IMR-90 (cell line): ENCODE results near the gene PIEZO1. TPM values are rescaled to one million over a fixed set of nuclear protein-coding genes. Genes with fewer than 3 reads are reported as not detected.

Source experiments
- ATAC-seq: fragments of 200-7000 bp; cut with Tn5 transposase; 2 replicates; pipeline ENCODE4 v1.9.1; 2020; ENCODE audit warnings: low read depth, mild to moderate bottlenecking, moderate library complexity
- BruUV-seq: library from RNA; stranded (reverse); fragments of 400-500 nt; replicated peaks from 2 replicates; lab custom pipeline; 2021; lab: Mats Ljungman, UMichigan
- CTCF ChIA-PET: fragments of 300-600 bp; formaldehyde crosslinking; extraction: SDS; loops from one replicate; lab custom pipeline; 2021; ENCODE audit warnings: antibody characterized with exemption; lab: Yijun Ruan, JAX
- POLR2A ChIA-PET: fragments of 300-600 bp; sonication (Branson Sonifier 250); formaldehyde crosslinking; loops from one replicate; lab custom pipeline; 2022; ENCODE audit warnings: antibody characterized with exemption; ENCODE audit not compliant: unreplicated experiment; lab: Charles Lee
- DNase-seq: peaks from one replicate; pipeline ENCODE4 v3.0.0; 2013
- H2AFZ ChIP-seq: replicated peaks from 2 replicates; pipeline ENCODE3; 2013; ENCODE audit warnings: low read length, mild to moderate bottlenecking; ENCODE audit not compliant: poor library complexity
- H2AK5ac ChIP-seq: 2 replicates; pipeline ENCODE4 v1.6.1; 2013; ENCODE audit warnings: low read depth, low read length, inconsistent platforms
- H2AK9ac ChIP-seq: replicated peaks from 2 replicates; pipeline ENCODE3; 2013; ENCODE audit warnings: mild to moderate bottlenecking, low read depth, low read length, moderate library complexity; ENCODE audit not compliant: poor library complexity
- H2BK120ac ChIP-seq: 2 replicates; pipeline ENCODE4 v1.6.1; 2013; ENCODE audit warnings: low read depth, low read length, inconsistent platforms
- H2BK15ac ChIP-seq: 3 replicates; pipeline ENCODE4 v1.6.1; 2013; ENCODE audit warnings: low read depth, low read length, inconsistent platforms
- H2BK20ac ChIP-seq: 2 replicates; pipeline ENCODE4 v1.6.1; 2013; ENCODE audit warnings: low read depth, mild to moderate bottlenecking, inconsistent platforms, low read length, moderate library complexity
- H2BK5ac ChIP-seq: 2 replicates; pipeline ENCODE4 v1.6.1; 2013; ENCODE audit warnings: mild to moderate bottlenecking, low read depth, low read length, inconsistent platforms; ENCODE audit not compliant: poor library complexity, severe bottlenecking
- H3K14ac ChIP-seq: replicated peaks from 2 replicates; pipeline ENCODE4 v1.6.1; 2013; ENCODE audit warnings: low read depth, low read length, inconsistent platforms
- H3K18ac ChIP-seq: 2 replicates; pipeline ENCODE4 v1.6.1; 2013; ENCODE audit warnings: low read depth, low read length, control low read depth
- H3K23ac ChIP-seq: 2 replicates; pipeline ENCODE4 v1.6.1; 2013; ENCODE audit warnings: low read depth, low read length, inconsistent platforms
- H3K27ac ChIP-seq: 2 replicates; pipeline ENCODE4 v1.5.1; 2013; ENCODE audit warnings: mild to moderate bottlenecking, control low read depth, low read length; ENCODE audit not compliant: insufficient read depth
- H3K27me3 ChIP-seq: 2 replicates; pipeline ENCODE4 v1.6.1; 2013; ENCODE audit warnings: low read length; ENCODE audit not compliant: control insufficient read depth, insufficient read depth
- H3K36me3 ChIP-seq: 2 replicates; pipeline ENCODE4 v1.6.1; 2013; ENCODE audit warnings: low read length, mixed read lengths; ENCODE audit not compliant: control insufficient read depth, insufficient read depth
- H3K4ac ChIP-seq: 2 replicates; pipeline ENCODE4 v1.6.1; 2013; ENCODE audit warnings: low read depth, low read length, inconsistent platforms
- H3K4me1 ChIP-seq: 2 replicates; pipeline ENCODE4 v1.6.1; 2013; ENCODE audit warnings: low read length, mixed read lengths; ENCODE audit not compliant: control insufficient read depth, insufficient read depth
- H3K4me2 ChIP-seq: 2 replicates; pipeline ENCODE4 v1.6.1; 2013; ENCODE audit warnings: low read depth, mild to moderate bottlenecking, control low read depth, low read length, moderate library complexity
- H3K4me3 ChIP-seq: 2 replicates; pipeline ENCODE4 v1.5.1; 2013; ENCODE audit warnings: low read depth, mild to moderate bottlenecking, control low read depth, low read length, moderate library complexity; ENCODE audit not compliant: insufficient read depth
- H3K56ac ChIP-seq: 2 replicates; pipeline ENCODE4 v1.6.1; 2013; ENCODE audit warnings: low read length, inconsistent platforms; ENCODE audit not compliant: insufficient read depth; ENCODE audit errors: extremely low read depth
- H3K79me1 ChIP-seq, 2 experiments: 2 replicates each; pipeline ENCODE4 v1.6.1; 2013; ENCODE audit warnings: low read length in 2 of 2, inconsistent platforms in 1 of 2, low read depth in 1 of 2
- H3K9ac ChIP-seq: 2 replicates; pipeline ENCODE4 v1.6.1; 2013; ENCODE audit warnings: low read depth, low read length, control low read depth
- H3K9me1 ChIP-seq: 2 replicates; pipeline ENCODE4 v1.6.1; 2013; ENCODE audit warnings: low read length, inconsistent platforms; ENCODE audit not compliant: insufficient read depth
- H3K9me3 ChIP-seq: 2 replicates; pipeline ENCODE4 v1.6.1; 2013; ENCODE audit warnings: low read length; ENCODE audit not compliant: control insufficient read depth, insufficient read depth
- H4K20me1 ChIP-seq: 2 replicates; pipeline ENCODE4 v1.6.1; 2013; ENCODE audit warnings: low read length, inconsistent platforms; ENCODE audit not compliant: insufficient read depth
- H4K5ac ChIP-seq: 2 replicates; pipeline ENCODE4 v1.6.1; 2013; ENCODE audit warnings: mild to moderate bottlenecking, low read depth, low read length, control low read depth
- H4K8ac ChIP-seq, 2 experiments: 2 replicates each; pipeline ENCODE4 v1.6.1; 2013; ENCODE audit warnings: low read depth in 2 of 2, low read length in 2 of 2, control low read depth in 1 of 2, inconsistent platforms in 1 of 2
- H4K91ac ChIP-seq: 2 replicates; pipeline ENCODE4 v1.6.1; 2013; ENCODE audit warnings: low read depth, low read length, inconsistent platforms; ENCODE audit not compliant: insufficient read depth
- BHLHE40 ChIP-seq: fragments of 150-350 bp; IDR thresholded peaks from 2 replicates; pipeline ENCODE4 v1.6.1; 2016; ENCODE audit warnings: mild to moderate bottlenecking, low read depth, low read length
- CEBPB ChIP-seq: IDR thresholded peaks from 2 replicates; pipeline ENCODE4 v1.6.1; 2012; ENCODE audit warnings: low read depth, low read length, improper control_type of control experiment
- CHD1 ChIP-seq: IDR thresholded peaks from 2 replicates; pipeline ENCODE4 v1.6.1; 2012; ENCODE audit warnings: low read depth, low read length, improper control_type of control experiment
- FOS ChIP-seq: fragments of 150-350 bp; IDR thresholded peaks from 2 replicates; pipeline ENCODE4 v1.6.1; 2016; ENCODE audit warnings: low read depth, low read length
- MAFK ChIP-seq: IDR thresholded peaks from 2 replicates; pipeline ENCODE4 v1.6.1; 2012; ENCODE audit warnings: low read depth, low read length, improper control_type of control experiment
- MAZ ChIP-seq: IDR thresholded peaks from 2 replicates; pipeline ENCODE4 v1.6.1; 2012; ENCODE audit warnings: low read depth, mild to moderate bottlenecking, low read length, improper control_type of control experiment, moderate library complexity, borderline replicate concordance
- MXI1 ChIP-seq: IDR thresholded peaks from 2 replicates; pipeline ENCODE4 v1.6.1; 2012; ENCODE audit warnings: low read depth, mild to moderate bottlenecking, low read length, moderate library complexity, borderline replicate concordance
- NFE2L2 ChIP-seq: fragments of 150-350 bp; IDR thresholded peaks from 2 replicates; pipeline ENCODE4 v1.6.1; 2016; ENCODE audit warnings: low read depth, mild to moderate bottlenecking, low read length
- POLR2A ChIP-seq: IDR thresholded peaks from 2 replicates; pipeline ENCODE4 v1.6.1; 2012; ENCODE audit warnings: mild to moderate bottlenecking, low read depth, low read length
- RAD21 ChIP-seq: IDR thresholded peaks from 2 replicates; pipeline ENCODE4 v1.6.1; 2012; ENCODE audit warnings: low read length, improper control_type of control experiment
- RCOR1 ChIP-seq: IDR thresholded peaks from 2 replicates; pipeline ENCODE4 v1.6.1; 2012; ENCODE audit warnings: mild to moderate bottlenecking, low read length, improper control_type of control experiment; ENCODE audit not compliant: insufficient replicate concordance
- RFX5 ChIP-seq: IDR thresholded peaks from 2 replicates; pipeline ENCODE4 v1.8.0; 2012; ENCODE audit warnings: low read depth, mild to moderate bottlenecking, low read length, moderate library complexity
- SMC3 ChIP-seq: fragments of 150-350 bp; IDR thresholded peaks from 2 replicates; pipeline ENCODE4 v1.6.1; 2016; ENCODE audit warnings: low read depth, mild to moderate bottlenecking, antibody characterized with exemption, low read length, moderate library complexity
- USF2 ChIP-seq: fragments of 150-350 bp; IDR thresholded peaks from 2 replicates; pipeline ENCODE4 v1.6.1; 2017; ENCODE audit warnings: mild to moderate bottlenecking, antibody characterized with exemption, low read length, low read depth
- WGBS, 2 experiments: methylation state at CpG; one replicate each; pipeline versions ENCODE4 v1.1.5 to v1.1.7; 2013; ENCODE audit warnings: missing lambda C conversion rate in 2 of 2; ENCODE audit not compliant: insufficient read length in 1 of 2; ENCODE audit errors: extremely low coverage in 2 of 2; 5-methylcytosine and 5-hydroxymethylcytosine counted together
- dilution Hi-C: fragments of 300-500 bp; cut with HindIII; formaldehyde crosslinking; loops from one replicate; pipeline ENCODE4 v1.14.3; 2018; ENCODE audit warnings: low sequenced_read_pairs; ENCODE audit not compliant: unreplicated experiment
- in situ Hi-C: fragments of 300-500 bp; cut with MboI; formaldehyde crosslinking; loops from 3 replicates; pipeline ENCODE4 v1.14.3; 2019; ENCODE audit warnings: low sequenced_read_pairs, inconsistent platforms, mixed read lengths
- intact Hi-C: fragments of 100-400 bp; cut with micrococcal nuclease; formaldehyde crosslinking; loops from 2 replicates; pipeline ENCODE4 v1.10.0; 2022
- polyA plus RNA-seq, 3 experiments: library from polyadenylated mRNA; depleted of rRNA; stranded (reverse); fragments of >200 nt; gene quantifications; 2 replicates each; pipeline ENCODE4 v1.2.3, GENCODE V29; 2012; ENCODE audit warnings: low replicate concordance in 1 of 3
- total RNA-seq: library from RNA; depleted of rRNA; stranded (reverse); fragments of >200 nt; gene quantifications from 2 replicates; pipeline ENCODE4 v1.2.3, GENCODE V29; 2012
- TF ChIP-seq, protein P1 (sequence below): conservative IDR thresholded peaks from 2 replicates; pipeline ENCODE4 v1.5.1; 2012; ENCODE audit warnings: mild to moderate bottlenecking, low read depth, low read length, improper control_type of control experiment

The PIEZO1 gene
- total and polyA plus RNA-seq, 2 of the 4 experiments (the other 2 are of a cell fraction), result 36.2 to 372 TPM

GRCh38 chr16:88703486-88704309 lies 81.3 kb downstream of the PIEZO1 start:
- Histone ChIP-seq H3K4ac (no peak overlapping the region), H4K20me1 (peaks cover 3% of the 10 kb centered on the region; the same call in 1 of the 2 replicates), H2BK15ac (no peak overlapping the region), H4K91ac (no peak overlapping the region), H3K4me3 (no peak overlapping the region), H3K23ac (no peak overlapping the region), H3K9ac (no peak overlapping the region), H3K9me1 (no peaks in the 10 kb centered on the region; the same call in none of the 2 replicates), H2BK5ac (no peak overlapping the region), H2BK20ac (no peak overlapping the region), H3K56ac (no peak overlapping the region), H2AK5ac (no peak overlapping the region), H2AK9ac (no peak overlapping the region), H3K18ac (no peak overlapping the region), H2BK120ac (no peak overlapping the region), H2AFZ (peak overlapping the region; percentile 24), H3K36me3 (peaks cover 14% of the 10 kb centered on the region), H3K4me2 (no peak overlapping the region), H3K79me1 (peaks cover 22 to 73% of the 10 kb centered on the region in 2 experiments), H3K14ac (no peak overlapping the region), H3K4me1 (peaks cover 19% of the 10 kb centered on the region), H3K9me3 (no peaks in the 10 kb centered on the region), H3K27me3 (no peaks in the 10 kb centered on the region), H4K5ac (no peak overlapping the region), H4K8ac (no peak overlapping the region), H3K27ac (no peak overlapping the region)
- dilution Hi-C loops (no loop called here), in situ Hi-C loops (no loop called here), intact Hi-C loops (no loop called here)
- no TSS peak for BruUV-seq
- POLR2A ChIA-PET, result no interaction called here
- DNase-seq, result no peak
- CTCF ChIA-PET, result no interaction called here
- WGBS, 2 experiments, result 90% methylated on average over 20 of the region's 26 CpGs; no CpG with 5 or more reads in 1 of the 2 experiments
- no peak for ATAC-seq
- TF ChIP-seq POLR2A (no peak), CHD1 (no peak), RFX5 (no peak), NFE2L2 (no peak), SMC3 (no peak), BHLHE40 (no peak), USF2 (no peak), FOS (no peak), CEBPB (no peak), MAFK (no peak), RAD21 (no peak), MXI1 (no peak), RCOR1 (no peak), MAZ (no peak)
- TF ChIP-seq, protein P1, sequence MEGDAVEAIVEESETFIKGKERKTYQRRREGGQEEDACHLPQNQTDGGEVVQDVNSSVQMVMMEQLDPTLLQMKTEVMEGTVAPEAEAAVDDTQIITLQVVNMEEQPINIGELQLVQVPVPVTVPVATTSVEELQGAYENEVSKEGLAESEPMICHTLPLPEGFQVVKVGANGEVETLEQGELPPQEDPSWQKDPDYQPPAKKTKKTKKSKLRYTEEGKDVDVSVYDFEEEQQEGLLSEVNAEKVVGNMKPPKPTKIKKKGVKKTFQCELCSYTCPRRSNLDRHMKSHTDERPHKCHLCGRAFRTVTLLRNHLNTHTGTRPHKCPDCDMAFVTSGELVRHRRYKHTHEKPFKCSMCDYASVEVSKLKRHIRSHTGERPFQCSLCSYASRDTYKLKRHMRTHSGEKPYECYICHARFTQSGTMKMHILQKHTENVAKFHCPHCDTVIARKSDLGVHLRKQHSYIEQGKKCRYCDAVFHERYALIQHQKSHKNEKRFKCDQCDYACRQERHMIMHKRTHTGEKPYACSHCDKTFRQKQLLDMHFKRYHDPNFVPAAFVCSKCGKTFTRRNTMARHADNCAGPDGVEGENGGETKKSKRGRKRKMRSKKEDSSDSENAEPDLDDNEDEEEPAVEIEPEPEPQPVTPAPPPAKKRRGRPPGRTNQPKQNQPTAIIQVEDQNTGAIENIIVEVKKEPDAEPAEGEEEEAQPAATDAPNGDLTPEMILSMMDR, result no peak
